Measurements from ENCODE around the gene ZDHHC4. TPM values are rescaled to one million over a fixed set of nuclear protein-coding genes. Genes with fewer than 3 reads are reported as not detected.
"Not testable (repeated sequence)": the region's sequence is repeated elsewhere in the genome, so short reads cannot be mapped to it uniquely, and the experiment has no call there.

Gene ZDHHC4
- total RNA-seq, 1 donor from 2014 or later = 21.0 TPM

GRCh38 chr7:6571160-6571779, 6.0 kb upstream of the ZDHHC4 start:
- H3K36me3 Mint-ChIP-seq (ENCODE audit: low read depth) = no peaks in the 10 kb centered on the region
- H3K27me3 Mint-ChIP-seq (ENCODE audit: insufficient read depth) = peaks cover 3% of the 10 kb centered on the region
- H3K4me1 Mint-ChIP-seq (ENCODE audit: low read depth) = no peaks in the 10 kb centered on the region
- intact Hi-C loops (cut with micrococcal nuclease) = loop anchor here (10.0 kb wide), 1 partner anchor 64 kb away; the partner anchor contains the start of gene ZNF316
- no peaks in the 10 kb centered on the region for H3K9me3 Mint-ChIP-seq
- no peak overlapping the region for H3K27ac Mint-ChIP-seq
- DNase-seq (ENCODE audit: low spot score) = no peak
- H3K4me3 Mint-ChIP-seq = no peak overlapping the region

- intact Hi-C loops (cut with micrococcal nuclease) = loop anchor here (2.0 to 10.0 kb wide), 4 partner anchors 43 to 152 kb away; partner anchors contain the start of gene ZNF316
- Mint-ChIP-seq H3K27ac (no peak overlapping the region), H3K27me3 (ENCODE audit: insufficient read depth) (peaks cover 3% of the 10 kb centered on the region), H3K36me3 (ENCODE audit: low read depth) (no peaks in the 10 kb centered on the region), H3K4me3 (peak overlapping the region; percentile 84), H3K4me1 (ENCODE audit: low read depth) (no peaks in the 10 kb centered on the region), H3K9me3 (no peaks in the 10 kb centered on the region)
- DNase-seq (ENCODE audit: low spot score) = no peak
Measured at GRCh38 chr7:6575281-6576023, 1.8 kb upstream of the ZDHHC4 start.

DNA sequence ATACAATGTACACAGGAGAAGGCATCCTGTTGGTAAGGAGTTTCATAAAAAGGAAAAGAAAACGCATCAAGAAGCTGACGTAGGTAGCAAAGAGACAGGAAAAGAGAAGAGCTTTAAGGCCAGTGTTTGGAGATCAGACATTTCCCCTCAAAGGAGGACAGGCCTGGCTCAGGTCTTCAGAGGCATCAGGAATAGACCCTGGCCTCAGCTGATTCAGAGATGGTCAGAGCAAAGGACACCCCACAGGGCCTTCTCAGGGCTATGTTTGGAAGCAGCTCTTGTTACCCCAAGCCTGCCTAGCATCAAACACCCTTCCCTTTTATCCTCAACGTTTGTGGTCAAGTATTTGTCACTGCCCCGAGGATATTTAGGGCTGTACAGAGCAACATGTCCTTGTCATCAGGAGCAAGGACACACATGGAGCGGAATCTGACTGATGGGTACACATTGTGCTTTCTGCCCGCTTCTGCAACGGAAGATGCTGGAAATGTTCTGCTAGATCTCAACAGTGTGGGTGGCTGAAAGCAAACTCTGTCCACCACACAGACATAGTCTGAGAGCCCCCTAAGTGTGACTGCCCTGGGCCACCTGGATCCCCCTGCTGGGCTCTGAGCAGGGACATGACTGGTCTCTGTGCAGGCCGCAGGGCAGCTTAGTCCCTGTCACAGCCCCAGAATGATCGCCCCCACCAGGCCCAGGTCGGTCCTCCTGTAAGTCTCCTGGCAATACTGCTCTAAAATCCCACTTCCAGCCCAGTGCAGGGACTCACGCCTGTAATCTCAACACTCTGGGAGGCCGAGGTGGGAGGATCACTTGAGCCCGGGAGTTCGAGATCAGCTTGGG, 1.0 kb upstream of the ZDHHC4 start:
- Mint-ChIP-seq H3K4me1 (ENCODE audit: low read depth) (no peaks in the 10 kb centered on the region), H3K27ac (no peak overlapping the region), H3K27me3 (ENCODE audit: insufficient read depth) (peaks cover 3% of the 10 kb centered on the region), H3K9me3 (no peaks in the 10 kb centered on the region), H3K4me3 (peak overlapping the region; percentile 84), H3K36me3 (ENCODE audit: low read depth) (peaks cover 5% of the 10 kb centered on the region)
- intact Hi-C loops (cut with micrococcal nuclease) = loop anchor here (5.0 to 10.0 kb wide), 3 partner anchors 44 to 151 kb away; partner anchors contain the start of gene ZNF316
- DNase-seq (ENCODE audit: low spot score) = no peak

DNA sequence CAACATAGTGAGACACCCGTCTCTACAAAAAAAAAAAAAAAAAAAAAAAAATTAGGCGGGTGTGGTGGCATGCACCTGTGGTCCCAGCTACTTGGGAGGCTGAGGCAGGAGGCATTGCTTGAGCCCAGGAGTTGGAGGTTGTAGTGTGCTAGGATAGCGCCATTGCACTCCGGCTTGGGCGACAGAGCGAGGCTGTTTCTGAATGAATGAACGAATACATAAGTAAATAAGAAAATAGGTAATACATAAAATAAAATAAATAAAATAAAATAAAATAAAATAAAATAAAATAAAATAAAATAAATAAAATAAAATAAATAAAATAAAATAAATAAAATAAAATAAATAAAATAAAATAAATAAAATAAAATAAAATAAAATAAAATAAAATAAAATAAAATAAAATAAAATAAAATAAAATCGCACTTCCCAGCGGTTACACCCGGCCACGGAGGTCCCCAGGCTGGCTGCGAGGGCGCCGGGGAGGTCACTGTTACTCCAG, 336 bp upstream of the ZDHHC4 start:
- H3K27ac Mint-ChIP-seq = peak overlapping the region; percentile 80
- not testable (repeated sequence) for H3K4me1 Mint-ChIP-seq (ENCODE audit: low read depth); H3K36me3 Mint-ChIP-seq (ENCODE audit: low read depth); DNase-seq (ENCODE audit: low spot score); H3K27me3 Mint-ChIP-seq (ENCODE audit: insufficient read depth); H3K9me3 Mint-ChIP-seq
- peak overlapping the region; percentile 85 for H3K4me3 Mint-ChIP-seq
- intact Hi-C loops (cut with micrococcal nuclease) = loop anchor here (1.0 to 10.0 kb wide), 4 partner anchors 13 to 150 kb away; partner anchors contain the start of genes INTS15 and ZNF316

GRCh38 chr7:6578114-6579084, 1.1 kb downstream of the ZDHHC4 start:
- no peaks in the 10 kb centered on the region for H3K4me1 Mint-ChIP-seq (ENCODE audit: low read depth)
- DNase-seq (ENCODE audit: low spot score) = no peak
- peaks cover 15% of the 10 kb centered on the region for H3K36me3 Mint-ChIP-seq (ENCODE audit: low read depth)
- intact Hi-C loops (cut with micrococcal nuclease) = loop anchor here (5.0 to 10.0 kb wide), 3 partner anchors 46 to 149 kb away; partner anchors contain the start of gene ZNF316
- peak overlapping the region; percentile 85 for H3K4me3 Mint-ChIP-seq
- peaks cover 1% of the 10 kb centered on the region for H3K27me3 Mint-ChIP-seq (ENCODE audit: insufficient read depth)
- no peaks in the 10 kb centered on the region for H3K9me3 Mint-ChIP-seq
- H3K27ac Mint-ChIP-seq = peak overlapping the region; percentile 89

DNA sequence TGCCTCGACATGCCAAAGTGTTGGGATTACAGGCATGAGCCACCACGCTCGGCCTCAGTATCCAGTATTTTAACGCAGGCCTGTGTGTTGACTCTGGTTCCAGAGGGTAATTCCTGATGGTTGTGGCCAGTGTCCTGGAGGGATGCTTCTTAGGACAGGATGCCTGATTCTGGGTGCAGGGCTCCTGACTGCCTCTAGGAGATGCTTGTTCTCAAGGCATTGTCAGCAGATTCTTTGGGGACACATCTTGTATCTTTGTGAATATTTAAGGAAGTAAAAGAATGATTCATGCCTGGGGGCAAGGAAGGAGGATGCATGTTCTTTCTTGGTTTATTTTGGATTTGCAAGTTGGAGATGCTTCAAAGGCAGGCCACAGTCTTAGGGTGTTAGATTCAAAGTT, 2.2 kb downstream of the ZDHHC4 start:
- Mint-ChIP-seq H3K27me3 (ENCODE audit: insufficient read depth) (peaks cover 1% of the 10 kb centered on the region), H3K4me3 (peak overlapping the region; percentile 85), H3K36me3 (ENCODE audit: low read depth) (peaks cover 19% of the 10 kb centered on the region), H3K27ac (peak overlapping the region; percentile 23), H3K9me3 (no peaks in the 10 kb centered on the region), H3K4me1 (ENCODE audit: low read depth) (no peaks in the 10 kb centered on the region)
- no peak for DNase-seq (ENCODE audit: low spot score)
- intact Hi-C loops (cut with micrococcal nuclease) = loop anchor here (5.0 to 10.0 kb wide), 3 partner anchors 47 to 148 kb away; partner anchors contain the start of gene ZNF316

GRCh38 chr7:6585746-6586432, 8.6 kb downstream of the ZDHHC4 start:
- peaks cover 27% of the 10 kb centered on the region for H3K36me3 Mint-ChIP-seq (ENCODE audit: low read depth)
- H3K9me3 Mint-ChIP-seq; intact Hi-C loops (cut with micrococcal nuclease); H3K27me3 Mint-ChIP-seq (ENCODE audit: insufficient read depth); H3K4me3 Mint-ChIP-seq; H3K4me1 Mint-ChIP-seq (ENCODE audit: low read depth); DNase-seq (ENCODE audit: low spot score); H3K27ac Mint-ChIP-seq: not testable (repeated sequence)

GRCh38 chr7:6588566-6588965, 11.3 kb downstream of the ZDHHC4 start:
- peak overlapping the region; percentile 28 for H3K4me3 Mint-ChIP-seq
- intact Hi-C loops (cut with micrococcal nuclease) = no loop called here
- H3K36me3 Mint-ChIP-seq (ENCODE audit: low read depth) = peaks cover 25% of the 10 kb centered on the region
- peaks cover 8% of the 10 kb centered on the region for H3K4me1 Mint-ChIP-seq (ENCODE audit: low read depth)
- no peaks in the 10 kb centered on the region for H3K9me3 Mint-ChIP-seq
- no peak for DNase-seq (ENCODE audit: low spot score)
- H3K27ac Mint-ChIP-seq = no peak overlapping the region
- no peaks in the 10 kb centered on the region for H3K27me3 Mint-ChIP-seq (ENCODE audit: insufficient read depth)

- peak overlapping the region; percentile 85 for H3K27ac Mint-ChIP-seq
- H3K4me1 Mint-ChIP-seq (ENCODE audit: low read depth) = peaks cover 8% of the 10 kb centered on the region
- H3K27me3 Mint-ChIP-seq (ENCODE audit: insufficient read depth) = no peaks in the 10 kb centered on the region
- DNase-seq (ENCODE audit: low spot score) = no peak
- peaks cover 27% of the 10 kb centered on the region for H3K36me3 Mint-ChIP-seq (ENCODE audit: low read depth)
- H3K9me3 Mint-ChIP-seq = no peaks in the 10 kb centered on the region
- intact Hi-C loops (cut with micrococcal nuclease) = no loop called here
- H3K4me3 Mint-ChIP-seq = peak overlapping the region; percentile 61
Measured at GRCh38 chr7:6589151-6589828, 12.0 kb downstream of the ZDHHC4 start.

- peak; percentile 78 for DNase-seq (ENCODE audit: low spot score)
- intact Hi-C loops (cut with micrococcal nuclease) = loop anchor here (1.0 to 2.0 kb wide), 5 partner anchors 13 to 267 kb away; partner anchors contain the start of genes DAGLB, ZDHHC4, ZNF12 and ZNF316
Measured at GRCh38 chr7:6589829-6590644, 12.8 kb downstream of the ZDHHC4 start, which contains the start of gene INTS15. INTS15 (plus strand) TSS chr7:6590021; CDS start chr7:6590284, 263 bp downstream.

More at GRCh38 chr7:6589829-6590644, 12.8 kb downstream of the ZDHHC4 start, which contains the start of gene INTS15:
- peak within 1 kb of the TSS; percentile 88 for H3K4me3 Mint-ChIP-seq
- H3K36me3 Mint-ChIP-seq (ENCODE audit: low read depth) = peaks cover 27% of the 10 kb centered on the region
- no peaks in the 10 kb centered on the region for H3K27me3 Mint-ChIP-seq (ENCODE audit: insufficient read depth)
- H3K9me3 Mint-ChIP-seq = no peaks in the 10 kb centered on the region
- peak within 1 kb of the TSS; percentile 85 for H3K27ac Mint-ChIP-seq
- H3K4me1 Mint-ChIP-seq (ENCODE audit: low read depth) = peaks cover 8% of the 10 kb centered on the region
